Measurements from ENCODE around the gene GASK1A. TPM values are rescaled to one million over a fixed set of nuclear protein-coding genes. Genes with fewer than 3 reads are reported as not detected.

Gene GASK1A
- total RNA-seq, 1 experiment from 2014 or later = not detected

DNA sequence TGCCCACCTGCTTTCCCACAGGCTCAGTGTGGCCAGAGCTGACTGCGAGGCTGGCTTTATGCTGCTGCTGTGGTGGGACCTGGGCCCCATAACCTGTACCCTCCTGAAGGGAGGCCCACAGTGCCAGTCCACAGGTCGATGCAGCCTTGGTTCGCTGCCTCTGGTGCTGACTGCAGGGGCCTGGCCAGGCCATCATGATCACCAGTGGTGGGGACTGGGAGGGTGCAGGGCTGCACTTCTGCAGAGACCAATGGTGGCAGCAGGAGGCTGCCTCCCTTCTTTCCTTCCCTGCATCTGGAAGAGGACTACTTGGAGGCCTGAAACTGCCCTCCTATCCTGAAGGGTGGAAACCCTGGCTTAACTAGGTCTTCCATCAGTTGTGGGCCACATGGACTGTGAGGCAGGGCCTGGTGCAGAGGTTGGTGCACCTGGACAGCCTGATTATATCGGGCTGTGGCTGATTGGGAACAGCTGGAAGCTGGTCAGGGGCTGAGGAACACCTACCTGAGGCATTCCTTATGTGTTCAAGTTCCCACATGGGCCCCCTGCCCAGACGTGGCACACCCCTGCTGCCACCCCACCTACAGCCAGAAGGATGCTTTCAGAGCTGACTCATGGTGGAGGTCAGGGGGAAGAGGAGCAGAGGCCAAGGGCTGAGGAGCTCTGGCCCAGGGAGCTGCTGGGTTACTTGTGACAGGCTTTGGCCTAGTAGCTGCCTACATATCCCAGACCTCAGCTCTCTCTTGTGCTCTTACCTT is 97.0 kb downstream of the GASK1A start:
- Histone ChIP-seq H3K4me3 (no peak overlapping the region), H3K4me1 (replicated peaks; ENCODE audit: insufficient read depth) (peaks cover 10% of the 10 kb centered on the region)

DNA sequence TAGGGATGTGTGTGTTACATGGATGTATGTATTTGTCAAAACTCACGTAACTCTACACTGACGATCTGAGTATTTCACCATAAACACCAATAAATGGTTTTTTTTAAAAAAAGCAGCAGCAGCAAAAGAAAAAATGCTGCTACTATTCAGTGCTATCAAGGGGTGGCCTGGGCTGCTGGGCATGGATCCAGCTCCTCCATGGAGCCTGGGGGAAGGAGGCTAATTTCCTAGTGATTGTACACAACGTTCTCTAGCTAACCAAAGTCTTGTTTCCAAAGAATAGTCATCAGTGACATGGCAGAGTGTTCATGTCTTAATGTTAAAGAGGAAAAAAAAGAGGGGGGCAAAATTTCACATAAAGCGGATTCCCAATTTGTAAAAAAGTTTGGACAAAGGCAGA is 97.7 kb downstream of the GASK1A start:
- no peaks in the 10 kb centered on the region for H3K27me3 ChIP-seq (ENCODE audit: insufficient read depth, low read depth)
- ChIA-PET POLR2A (ENCODE audit: unreplicated experiment) (no interaction called here), CTCF (no interaction called here)
- no peaks in the 10 kb centered on the region for H3K79me2 ChIP-seq (ENCODE audit: low read depth)
- H3K9me2 ChIP-seq (ENCODE audit: insufficient read depth) = no peaks in the 10 kb centered on the region
- intact Hi-C loops (cut with micrococcal nuclease; ENCODE audit: unreplicated experiment) = no loop called here
- peaks cover 10% of the 10 kb centered on the region for H3K4me1 ChIP-seq (replicated peaks; ENCODE audit: insufficient read depth)
- no TSS peak for BruUV-seq (replicated peaks)
- H3K9me3 ChIP-seq (ENCODE audit: insufficient read depth, low read depth) = no peaks in the 10 kb centered on the region
- H3F3A ChIP-seq (ENCODE audit: insufficient read depth, low read depth) = no peaks in the 10 kb centered on the region
- no peaks in the 10 kb centered on the region for H4K20me1 ChIP-seq (ENCODE audit: insufficient read depth)
- no peak overlapping the region for H3K4me3 ChIP-seq
- TF ChIP-seq EZH2 (IDR thresholded peaks at IDR 0.05; ENCODE audit: low read depth) = no peak
- TF ChIP-seq, protein P1, sequence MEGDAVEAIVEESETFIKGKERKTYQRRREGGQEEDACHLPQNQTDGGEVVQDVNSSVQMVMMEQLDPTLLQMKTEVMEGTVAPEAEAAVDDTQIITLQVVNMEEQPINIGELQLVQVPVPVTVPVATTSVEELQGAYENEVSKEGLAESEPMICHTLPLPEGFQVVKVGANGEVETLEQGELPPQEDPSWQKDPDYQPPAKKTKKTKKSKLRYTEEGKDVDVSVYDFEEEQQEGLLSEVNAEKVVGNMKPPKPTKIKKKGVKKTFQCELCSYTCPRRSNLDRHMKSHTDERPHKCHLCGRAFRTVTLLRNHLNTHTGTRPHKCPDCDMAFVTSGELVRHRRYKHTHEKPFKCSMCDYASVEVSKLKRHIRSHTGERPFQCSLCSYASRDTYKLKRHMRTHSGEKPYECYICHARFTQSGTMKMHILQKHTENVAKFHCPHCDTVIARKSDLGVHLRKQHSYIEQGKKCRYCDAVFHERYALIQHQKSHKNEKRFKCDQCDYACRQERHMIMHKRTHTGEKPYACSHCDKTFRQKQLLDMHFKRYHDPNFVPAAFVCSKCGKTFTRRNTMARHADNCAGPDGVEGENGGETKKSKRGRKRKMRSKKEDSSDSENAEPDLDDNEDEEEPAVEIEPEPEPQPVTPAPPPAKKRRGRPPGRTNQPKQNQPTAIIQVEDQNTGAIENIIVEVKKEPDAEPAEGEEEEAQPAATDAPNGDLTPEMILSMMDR (conservative IDR thresholded peaks at IDR 0.05) = no peak
- no peak overlapping the region for H3K4me2 ChIP-seq
- H2AFZ ChIP-seq = no peak overlapping the region
- no peaks in the 10 kb centered on the region; the same call in 1 of the 2 replicates for H3K36me3 ChIP-seq (ENCODE audit: low read depth)
- DNase-seq = no peak
- H3K27ac ChIP-seq = no peak overlapping the region

More for the DNA sequence above, 97.0 kb downstream of the GASK1A start:
- POLR2A ChIA-PET (ENCODE audit: unreplicated experiment) = interaction anchor here (0.7 kb wide), 1 partner anchor 48 kb away, joined by 4 read pairs; no protein-coding TSS in a partner anchor
- no peak overlapping the region for H2AFZ ChIP-seq
- no peak overlapping the region for H3K4me2 ChIP-seq
- no peaks in the 10 kb centered on the region for H3K9me3 ChIP-seq (ENCODE audit: insufficient read depth, low read depth)
- BruUV-seq (replicated peaks) = no TSS peak
- H3K27ac ChIP-seq = no peak overlapping the region
- no peaks in the 10 kb centered on the region for H3F3A ChIP-seq (ENCODE audit: insufficient read depth, low read depth)
- H3K9me2 ChIP-seq (ENCODE audit: insufficient read depth) = no peaks in the 10 kb centered on the region
- no peaks in the 10 kb centered on the region for H4K20me1 ChIP-seq (ENCODE audit: insufficient read depth)
- no peaks in the 10 kb centered on the region; the same call in 1 of the 2 replicates for H3K36me3 ChIP-seq (ENCODE audit: low read depth)
- CTCF ChIA-PET = no interaction called here
- TF ChIP-seq EZH2 (IDR thresholded peaks at IDR 0.05; ENCODE audit: low read depth) = no peak
- TF ChIP-seq, protein P1 (conservative IDR thresholded peaks at IDR 0.05) = no peak
- no peaks in the 10 kb centered on the region for H3K79me2 ChIP-seq (ENCODE audit: low read depth)
- intact Hi-C loops (cut with micrococcal nuclease; ENCODE audit: unreplicated experiment) = no loop called here
- DNase-seq = peak in 1 of 2 experiments; percentile 26
- H3K27me3 ChIP-seq (ENCODE audit: insufficient read depth, low read depth) = no peaks in the 10 kb centered on the region

DNA sequence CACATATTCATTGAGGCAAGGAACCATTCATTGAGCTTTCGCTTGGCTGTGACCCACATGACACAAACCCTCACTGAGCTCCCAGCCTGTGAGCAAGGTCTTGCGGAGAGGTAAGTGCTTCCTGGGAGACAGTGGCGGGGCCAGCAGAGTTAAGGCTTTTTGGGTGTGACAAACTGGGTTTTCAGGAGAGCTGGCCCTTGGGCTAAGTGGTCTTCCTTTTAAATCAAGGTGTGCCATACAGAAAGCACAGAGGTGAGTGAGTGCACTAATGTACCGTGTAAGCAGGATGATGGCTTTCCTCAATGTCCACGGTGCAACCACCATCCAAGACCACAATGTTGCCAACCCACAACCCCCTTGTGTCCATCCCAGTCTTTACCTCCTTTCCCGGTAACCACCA is 98.2 kb downstream of the GASK1A start:
- ChIA-PET POLR2A (ENCODE audit: unreplicated experiment) (no interaction called here), CTCF (no interaction called here)
- intact Hi-C loops (cut with micrococcal nuclease; ENCODE audit: unreplicated experiment) = no loop called here
- Histone ChIP-seq H2AFZ (no peak overlapping the region), H3K9me3 (ENCODE audit: insufficient read depth, low read depth) (no peaks in the 10 kb centered on the region), H3F3A (ENCODE audit: insufficient read depth, low read depth) (no peaks in the 10 kb centered on the region), H3K4me3 (no peak overlapping the region), H3K36me3 (ENCODE audit: low read depth) (no peaks in the 10 kb centered on the region; the same call in 1 of the 2 replicates), H3K4me1 (replicated peaks; ENCODE audit: insufficient read depth) (peaks cover 10% of the 10 kb centered on the region), H3K27me3 (ENCODE audit: insufficient read depth, low read depth) (no peaks in the 10 kb centered on the region), H3K27ac (no peak overlapping the region), H3K9me2 (ENCODE audit: insufficient read depth) (no peaks in the 10 kb centered on the region), H4K20me1 (ENCODE audit: insufficient read depth) (no peaks in the 10 kb centered on the region), H3K4me2 (no peak overlapping the region), H3K79me2 (ENCODE audit: low read depth) (no peaks in the 10 kb centered on the region)
- TF ChIP-seq, protein P1 (conservative IDR thresholded peaks at IDR 0.05) = no peak
- TF ChIP-seq EZH2 (IDR thresholded peaks at IDR 0.05; ENCODE audit: low read depth) = no peak
- no peak for DNase-seq
- BruUV-seq (replicated peaks) = no TSS peak

All from PC-9 (cell line).